DMS79 (cell line): ENCODE results near the gene PCDHGA9.
"Not testable (repeated sequence)": the region's sequence is repeated elsewhere in the genome, so short reads cannot be mapped to it uniquely, and the experiment has no call there.

Experiments used
- DNase-seq: peaks from one replicate; lab custom pipeline; 2025; lab: John Stamatoyannopoulos, UW

Gene PCDHGA9

DNA sequence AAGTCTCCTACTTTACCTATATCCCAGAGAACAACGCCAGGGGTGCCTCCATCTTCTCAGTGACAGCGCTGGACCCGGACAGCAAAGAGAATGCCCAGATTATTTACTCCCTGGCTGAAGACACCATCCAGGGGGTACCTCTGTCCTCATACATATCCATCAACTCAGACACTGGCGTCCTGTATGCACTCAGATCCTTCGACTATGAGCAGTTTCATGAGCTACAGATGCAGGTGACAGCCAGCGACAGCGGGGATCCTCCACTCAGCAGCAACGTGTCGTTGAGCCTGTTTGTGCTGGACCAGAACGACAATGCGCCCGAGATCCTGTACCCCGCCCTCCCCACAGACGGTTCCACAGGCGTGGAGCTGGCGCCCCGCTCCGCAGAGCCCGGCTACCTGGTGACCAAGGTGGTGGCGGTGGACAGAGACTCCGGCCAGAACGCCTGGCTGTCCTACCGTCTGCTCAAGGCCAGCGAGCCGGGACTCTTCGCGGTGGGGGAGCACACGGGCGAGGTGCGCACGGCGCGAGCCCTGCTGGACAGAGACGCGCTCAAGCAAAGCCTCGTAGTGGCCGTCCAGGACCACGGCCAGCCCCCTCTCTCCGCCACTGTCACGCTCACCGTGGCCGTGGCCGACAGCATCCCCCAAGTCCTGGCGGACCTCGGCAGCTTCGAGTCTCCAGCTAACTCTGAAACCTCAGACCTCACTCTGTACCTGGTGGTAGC is 12.1 kb downstream of the PCDHGA9 start:
- DNase-seq = not testable (repeated sequence)

DNA sequence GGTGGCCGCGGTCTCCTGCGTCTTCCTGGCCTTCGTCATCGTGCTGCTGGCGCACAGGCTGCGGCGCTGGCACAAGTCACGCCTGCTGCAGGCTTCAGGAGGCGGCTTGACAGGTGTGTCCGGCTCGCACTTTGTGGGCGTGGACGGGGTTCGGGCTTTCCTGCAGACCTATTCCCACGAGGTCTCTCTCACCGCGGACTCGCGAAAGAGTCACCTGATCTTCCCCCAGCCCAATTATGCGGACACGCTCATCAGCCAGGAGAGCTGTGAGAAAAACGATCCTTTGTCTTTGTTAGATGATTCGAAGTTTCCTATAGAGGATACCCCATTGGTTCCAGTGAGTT is 12.7 kb downstream of the PCDHGA9 start:
- DNase-seq = not testable (repeated sequence)

DNA sequence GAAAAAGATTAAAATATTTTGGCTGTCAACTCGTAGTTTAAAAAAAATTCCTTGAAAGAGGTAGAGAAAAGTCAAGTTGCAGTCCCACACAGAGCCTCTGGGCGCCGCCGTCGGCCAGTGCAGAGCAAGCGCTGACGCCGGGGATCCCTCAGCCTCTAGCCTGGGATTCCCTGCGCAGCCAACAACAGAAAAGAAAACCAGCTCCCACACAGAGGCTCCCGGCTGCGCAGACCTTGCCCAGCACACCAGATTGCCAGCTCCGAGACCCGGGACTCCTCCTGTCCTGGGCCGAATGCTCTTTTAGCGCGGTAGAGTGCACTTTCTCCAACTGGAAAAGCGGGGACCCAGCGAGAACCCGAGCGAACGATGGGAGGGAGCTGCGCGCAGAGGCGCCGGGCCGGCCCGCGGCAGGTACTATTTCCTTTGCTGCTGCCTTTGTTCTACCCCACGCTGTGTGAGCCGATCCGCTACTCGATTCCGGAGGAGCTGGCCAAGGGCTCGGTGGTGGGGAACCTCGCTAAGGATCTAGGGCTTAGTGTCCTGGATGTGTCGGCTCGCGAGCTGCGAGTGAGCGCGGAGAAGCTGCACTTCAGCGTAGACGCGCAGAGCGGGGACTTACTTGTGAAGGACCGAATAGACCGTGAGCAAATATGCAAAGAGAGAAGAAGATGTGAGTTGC is 15.1 kb downstream of the PCDHGA9 start, which contains the start of gene PCDHGB7:
PCDHGB7 (plus strand) TSS at position 184 of the 679 bp plus-strand sequence; CDS start at position 367, 183 bp downstream.
- DNase-seq = not testable (repeated sequence)

DNA sequence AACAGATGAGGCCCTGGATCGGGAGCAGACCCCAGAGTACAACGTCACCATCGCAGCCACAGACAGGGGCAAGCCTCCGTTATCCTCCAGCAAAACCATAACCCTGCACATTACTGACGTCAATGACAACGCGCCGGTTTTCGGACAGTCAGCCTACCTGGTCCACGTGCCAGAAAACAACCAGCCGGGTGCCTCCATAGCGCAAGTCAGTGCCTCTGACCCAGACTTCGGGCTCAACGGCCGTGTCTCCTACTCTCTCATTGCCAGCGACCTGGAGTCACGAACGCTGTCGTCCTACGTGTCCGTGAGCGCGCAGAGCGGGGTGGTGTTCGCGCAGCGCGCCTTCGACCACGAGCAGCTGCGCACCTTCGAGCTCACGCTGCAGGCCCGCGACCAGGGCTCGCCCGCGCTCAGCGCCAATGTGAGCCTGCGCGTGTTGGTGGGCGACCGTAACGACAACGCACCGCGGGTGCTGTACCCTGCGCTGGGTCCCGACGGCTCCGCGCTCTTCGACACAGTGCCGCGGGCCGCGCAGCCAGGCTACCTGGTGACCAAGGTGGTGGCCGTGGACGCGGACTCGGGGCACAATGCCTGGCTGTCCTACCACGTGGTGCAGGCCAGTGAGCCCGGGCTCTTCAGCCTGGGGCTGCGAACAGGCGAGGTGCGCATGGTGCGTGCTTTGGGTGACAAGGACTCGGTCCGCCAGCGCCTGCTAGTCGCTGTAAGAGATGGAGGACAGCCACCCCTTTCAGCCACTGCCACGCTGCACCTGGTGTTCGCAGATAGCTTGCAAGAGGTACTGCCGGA is 16.7 kb downstream of the PCDHGA9 start:
- DNase-seq = no peak

DNA sequence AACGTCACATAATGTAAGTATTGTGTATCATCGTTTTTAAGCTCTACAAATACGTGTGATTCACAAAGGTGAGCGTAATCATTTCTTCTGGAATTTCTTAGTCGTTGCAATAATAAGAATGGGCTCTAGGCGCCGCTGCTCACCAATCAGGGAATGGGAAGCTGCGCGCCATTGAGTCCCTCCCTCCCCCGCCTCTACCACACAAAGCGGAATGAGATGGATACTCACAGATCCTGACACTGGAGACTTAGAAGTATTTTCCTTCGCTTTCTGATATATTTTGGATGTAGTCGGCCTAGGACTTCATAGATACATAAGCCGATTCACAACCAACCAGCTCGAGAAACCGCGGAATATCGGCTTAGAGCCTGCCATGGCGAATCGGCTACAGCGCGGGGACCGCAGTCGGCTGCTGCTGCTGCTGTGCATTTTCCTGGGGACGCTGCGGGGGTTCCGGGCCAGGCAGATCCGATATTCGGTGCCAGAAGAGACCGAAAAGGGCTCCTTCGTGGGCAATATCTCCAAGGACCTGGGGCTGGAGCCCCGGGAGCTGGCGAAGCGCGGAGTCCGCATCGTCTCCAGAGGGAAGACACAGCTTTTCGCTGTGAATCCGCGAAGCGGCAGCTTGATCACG is 18.4 kb downstream of the PCDHGA9 start, which contains the start of gene PCDHGA11:
PCDHGA11 (plus strand) TSS at position 197 of the 634 bp plus-strand sequence; CDS start at position 374, 177 bp downstream.
- no peak for DNase-seq

DNA sequence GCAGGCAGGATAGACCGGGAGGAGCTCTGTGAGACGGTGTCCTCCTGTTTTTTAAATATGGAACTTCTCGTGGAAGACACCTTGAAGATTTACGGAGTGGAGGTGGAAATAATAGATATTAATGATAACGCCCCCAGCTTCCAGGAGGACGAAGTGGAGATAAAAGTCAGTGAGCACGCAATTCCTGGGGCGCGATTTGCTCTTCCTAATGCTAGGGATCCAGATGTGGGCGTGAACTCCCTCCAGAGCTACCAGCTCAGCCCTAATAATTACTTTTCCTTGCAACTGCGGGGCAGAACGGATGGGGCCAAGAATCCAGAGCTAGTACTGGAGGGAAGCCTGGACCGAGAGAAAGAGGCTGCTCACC is 18.9 kb downstream of the PCDHGA9 start:
- no peak for DNase-seq

DNA sequence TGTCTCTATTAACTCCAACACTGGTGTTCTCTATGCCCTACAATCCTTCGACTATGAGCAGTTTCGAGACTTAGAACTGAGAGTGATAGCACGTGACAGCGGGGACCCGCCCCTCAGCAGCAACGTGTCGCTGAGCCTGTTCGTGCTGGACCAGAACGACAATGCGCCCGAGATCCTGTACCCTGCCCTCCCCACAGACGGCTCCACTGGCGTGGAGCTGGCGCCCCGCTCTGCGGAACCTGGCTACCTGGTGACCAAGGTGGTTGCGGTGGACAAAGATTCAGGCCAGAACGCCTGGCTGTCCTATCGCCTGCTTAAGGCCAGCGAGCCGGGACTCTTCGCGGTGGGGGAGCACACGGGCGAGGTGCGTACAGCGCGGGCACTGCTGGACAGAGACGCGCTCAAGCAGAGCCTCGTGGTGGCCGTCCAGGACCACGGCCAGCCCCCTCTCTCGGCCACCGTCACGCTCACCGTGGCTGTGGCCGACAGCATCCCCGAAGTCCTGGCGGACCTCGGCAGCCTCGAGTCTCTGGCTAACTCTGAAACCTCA is 20.2 kb downstream of the PCDHGA9 start:
- no peak for DNase-seq

DNA sequence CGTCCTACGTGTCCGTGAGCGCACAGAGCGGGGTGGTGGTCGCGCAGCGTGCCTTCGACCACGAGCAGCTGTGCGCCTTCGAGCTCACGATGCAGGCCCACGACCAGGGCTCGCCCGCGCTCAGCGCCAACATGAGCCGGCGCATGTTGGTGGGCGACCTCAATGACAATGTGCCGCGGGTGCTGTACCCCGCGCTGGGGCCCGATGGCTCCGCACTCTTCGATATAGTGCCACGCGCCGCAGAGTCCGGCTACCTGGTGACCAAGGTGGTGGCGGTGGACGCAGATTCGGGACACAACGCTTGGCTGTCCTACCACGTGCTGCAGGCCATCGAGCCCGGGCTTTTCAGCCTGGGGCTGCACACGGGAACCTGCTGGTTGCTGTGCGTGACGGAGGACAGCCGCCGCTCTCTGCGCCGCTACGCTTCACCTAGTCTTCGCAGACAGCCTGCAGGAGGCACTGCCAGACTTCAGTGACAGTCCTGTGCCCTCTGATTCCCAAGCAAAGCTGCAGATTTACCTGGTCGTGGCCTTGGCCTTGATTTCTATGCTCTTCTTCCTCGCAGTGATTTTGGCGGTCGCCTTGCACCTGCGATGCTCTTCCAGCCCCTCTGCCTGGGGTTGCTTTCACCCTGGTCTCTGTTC is 25.3 kb downstream of the PCDHGA9 start:
- no peak for DNase-seq

DNA sequence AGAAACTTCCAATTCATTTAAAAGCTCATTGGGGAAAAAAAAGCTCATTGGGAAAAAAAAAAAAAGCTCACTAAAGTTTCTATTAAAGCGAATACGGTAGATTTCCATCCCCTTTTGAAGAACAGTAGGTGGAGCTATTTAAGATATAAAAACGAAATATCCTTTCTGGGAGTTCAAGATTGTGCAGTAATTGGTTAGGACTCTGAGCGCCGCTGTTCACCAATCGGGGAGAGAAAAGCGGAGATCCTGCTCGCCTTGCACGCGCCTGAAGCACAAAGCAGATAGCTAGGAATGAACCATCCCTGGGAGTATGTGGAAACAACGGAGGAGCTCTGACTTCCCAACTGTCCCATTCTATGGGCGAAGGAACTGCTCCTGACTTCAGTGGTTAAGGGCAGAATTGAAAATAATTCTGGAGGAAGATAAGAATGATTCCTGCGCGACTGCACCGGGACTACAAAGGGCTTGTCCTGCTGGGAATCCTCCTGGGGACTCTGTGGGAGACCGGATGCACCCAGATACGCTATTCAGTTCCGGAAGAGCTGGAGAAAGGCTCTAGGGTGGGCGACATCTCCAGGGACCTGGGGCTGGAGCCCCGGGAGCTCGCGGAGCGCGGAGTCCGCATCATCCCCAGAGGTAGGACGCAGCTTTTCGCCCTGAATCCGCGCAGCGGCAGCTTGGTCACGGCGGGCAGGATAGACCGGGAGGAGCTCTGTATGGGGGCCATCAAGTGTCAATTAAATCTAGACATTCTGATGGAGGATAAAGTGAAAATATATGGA is 27.9 kb downstream of the PCDHGA9 start, which contains the start of gene PCDHGA12:
PCDHGA12 (plus strand) TSS at position 176 of the 782 bp plus-strand sequence; CDS start at position 429, 253 bp downstream.
- no peak for DNase-seq

DNA sequence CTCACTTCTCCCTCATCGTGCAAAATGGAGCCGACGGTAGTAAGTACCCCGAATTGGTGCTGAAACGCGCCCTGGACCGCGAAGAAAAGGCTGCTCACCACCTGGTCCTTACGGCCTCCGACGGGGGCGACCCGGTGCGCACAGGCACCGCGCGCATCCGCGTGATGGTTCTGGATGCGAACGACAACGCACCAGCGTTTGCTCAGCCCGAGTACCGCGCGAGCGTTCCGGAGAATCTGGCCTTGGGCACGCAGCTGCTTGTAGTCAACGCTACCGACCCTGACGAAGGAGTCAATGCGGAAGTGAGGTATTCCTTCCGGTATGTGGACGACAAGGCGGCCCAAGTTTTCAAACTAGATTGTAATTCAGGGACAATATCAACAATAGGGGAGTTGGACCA is 28.7 kb downstream of the PCDHGA9 start:
- no peak for DNase-seq

DNA sequence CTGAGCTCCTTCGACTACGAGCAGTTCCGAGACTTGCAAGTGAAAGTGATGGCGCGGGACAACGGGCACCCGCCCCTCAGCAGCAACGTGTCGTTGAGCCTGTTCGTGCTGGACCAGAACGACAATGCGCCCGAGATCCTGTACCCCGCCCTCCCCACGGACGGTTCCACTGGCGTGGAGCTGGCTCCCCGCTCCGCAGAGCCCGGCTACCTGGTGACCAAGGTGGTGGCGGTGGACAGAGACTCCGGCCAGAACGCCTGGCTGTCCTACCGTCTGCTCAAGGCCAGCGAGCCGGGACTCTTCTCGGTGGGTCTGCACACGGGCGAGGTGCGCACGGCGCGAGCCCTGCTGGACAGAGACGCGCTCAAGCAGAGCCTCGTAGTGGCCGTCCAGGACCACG is 29.7 kb downstream of the PCDHGA9 start:
- not testable (repeated sequence) for DNase-seq

DNA sequence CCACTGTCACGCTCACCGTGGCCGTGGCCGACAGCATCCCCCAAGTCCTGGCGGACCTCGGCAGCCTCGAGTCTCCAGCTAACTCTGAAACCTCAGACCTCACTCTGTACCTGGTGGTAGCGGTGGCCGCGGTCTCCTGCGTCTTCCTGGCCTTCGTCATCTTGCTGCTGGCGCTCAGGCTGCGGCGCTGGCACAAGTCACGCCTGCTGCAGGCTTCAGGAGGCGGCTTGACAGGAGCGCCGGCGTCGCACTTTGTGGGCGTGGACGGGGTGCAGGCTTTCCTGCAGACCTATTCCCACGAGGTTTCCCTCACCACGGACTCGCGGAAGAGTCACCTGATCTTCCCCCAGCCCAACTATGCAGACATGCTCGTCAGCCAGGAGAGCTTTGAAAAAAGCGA is 30.1 kb downstream of the PCDHGA9 start:
- DNase-seq = not testable (repeated sequence)

DNA sequence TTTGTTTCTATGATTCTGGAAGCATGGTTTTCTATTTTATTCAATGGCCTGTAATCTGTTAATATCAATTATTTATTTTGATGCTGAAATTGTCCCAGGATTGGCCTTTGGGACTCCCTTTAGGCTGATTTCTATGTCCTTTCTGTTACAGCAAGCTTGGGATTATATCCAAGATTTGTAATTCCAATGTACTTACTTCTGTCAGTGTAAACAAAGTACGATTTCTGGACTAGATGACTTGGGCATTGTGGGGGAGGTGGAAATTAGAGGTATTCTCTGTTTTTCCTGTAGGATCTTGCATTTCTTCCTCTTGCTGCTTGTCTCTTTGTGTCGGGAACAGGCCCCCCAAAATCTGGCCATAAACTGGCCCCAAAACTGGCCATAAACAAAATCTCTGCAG is 31.4 kb downstream of the PCDHGA9 start:
- no peak for DNase-seq

DNA sequence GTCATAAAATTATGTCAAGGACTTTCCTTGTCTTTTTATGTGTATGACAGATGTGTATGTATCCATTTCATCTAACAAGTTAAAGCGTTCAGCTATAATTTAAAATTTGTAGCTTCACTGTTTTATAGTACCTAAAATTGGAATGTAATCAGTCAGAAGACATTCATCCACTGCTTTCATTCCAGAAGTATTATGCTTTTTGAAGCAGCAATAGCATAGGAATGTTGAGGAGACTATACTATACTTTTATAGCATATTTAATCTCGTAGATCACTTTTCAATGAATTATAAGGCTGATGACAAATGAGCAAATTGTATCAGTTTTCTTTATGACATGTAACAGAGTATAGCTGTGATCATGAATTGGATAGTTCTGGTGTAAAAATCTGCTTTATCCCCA is 34.6 kb downstream of the PCDHGA9 start:
- no peak for DNase-seq

DNA sequence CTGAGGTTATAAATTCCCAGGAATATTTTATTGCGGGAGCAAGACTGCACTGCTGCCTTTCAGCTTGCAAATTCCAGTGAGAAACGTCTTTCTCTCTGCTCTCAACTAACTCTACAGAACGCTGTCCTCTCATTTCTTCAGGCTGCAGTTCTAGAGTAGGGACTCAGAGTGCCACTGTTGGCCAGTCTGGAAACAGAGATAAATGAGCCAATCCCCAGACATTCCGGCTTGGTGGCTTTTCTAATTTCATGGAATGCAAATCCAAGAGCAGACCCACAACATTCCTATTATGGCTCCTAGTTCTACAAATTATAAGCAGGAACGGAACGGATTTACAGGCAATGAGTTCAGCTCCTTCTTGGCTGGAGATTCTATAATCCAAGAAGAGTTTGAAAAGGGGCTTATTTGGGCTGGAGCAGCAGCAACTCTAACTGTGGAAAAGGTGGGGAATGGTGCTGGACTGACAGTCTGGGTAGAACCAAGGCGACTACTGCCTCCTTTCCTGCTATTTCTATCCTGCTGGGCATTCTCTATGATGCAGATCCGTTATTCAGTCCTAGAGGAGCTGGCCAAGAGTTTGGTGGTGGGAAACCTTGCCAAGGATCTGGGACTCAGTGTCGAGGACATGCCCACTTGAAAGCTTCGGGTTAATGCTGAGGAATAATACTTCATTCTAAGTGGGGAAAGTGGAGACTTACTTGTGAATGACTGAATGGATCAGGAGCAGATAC is 37.0 kb downstream of the PCDHGA9 start:
- no peak for DNase-seq

DNA sequence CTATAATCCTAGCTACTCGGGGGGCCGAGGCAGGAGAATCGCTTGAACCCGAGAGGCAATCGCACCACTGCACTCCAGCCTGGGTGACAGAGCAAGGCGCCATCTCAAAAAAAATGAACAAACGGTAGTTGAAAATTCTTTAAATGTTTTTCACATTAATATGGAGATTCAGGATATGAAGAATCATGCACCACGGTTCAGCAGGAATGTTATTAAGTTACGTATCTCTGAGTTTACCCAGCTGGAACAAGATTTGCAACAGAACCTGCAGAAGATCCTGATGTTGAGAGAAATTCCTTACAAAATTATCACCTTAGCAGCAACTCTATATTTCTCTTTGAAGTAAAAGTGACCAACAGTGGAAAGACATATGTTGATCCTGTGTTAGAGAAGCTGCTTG is 37.8 kb downstream of the PCDHGA9 start:
- no peak for DNase-seq

DNA sequence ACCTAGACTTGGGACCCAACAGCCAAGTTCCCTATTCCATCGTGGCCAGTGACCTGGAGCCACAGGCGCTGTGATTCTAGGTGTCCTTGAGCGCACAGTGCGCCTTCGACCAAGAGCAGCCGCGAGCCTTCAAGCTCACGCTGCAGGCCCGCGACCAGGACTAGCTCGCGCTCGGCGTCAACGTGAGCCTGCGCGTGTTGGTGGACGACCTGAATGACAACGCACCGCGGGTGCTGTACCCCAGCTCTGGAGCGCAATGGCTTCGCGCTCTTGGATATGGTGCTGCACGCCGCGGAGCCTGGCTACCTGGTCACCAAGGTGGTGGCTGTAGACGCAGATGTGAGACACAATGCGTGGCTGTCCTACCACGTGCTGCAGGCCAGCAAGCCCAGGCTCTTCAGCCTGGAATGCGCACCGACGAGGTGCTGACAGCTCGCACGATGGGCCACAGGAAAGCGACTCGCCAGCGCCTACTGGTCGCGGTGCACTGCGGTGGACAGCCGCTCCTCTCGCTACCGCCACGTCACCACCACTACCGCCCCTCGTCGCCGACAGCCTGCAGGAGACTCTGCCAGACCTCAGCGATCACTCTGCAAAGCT is 39.1 kb downstream of the PCDHGA9 start:
- DNase-seq = no peak
